Loucy (cell line): ENCODE results near the gene KLK15.
"Not testable (repeated sequence)": the region's sequence is repeated elsewhere in the genome, so short reads cannot be mapped to it uniquely, and the experiment has no call there.

Experiments
- CTCF ChIP-seq: fragments of 200-600 bp; sonication (generic); conservative IDR thresholded peaks from 2 replicates; pipeline ENCODE4 v1.5.1; 2014; ENCODE audit warnings: mild to moderate bottlenecking, antibody characterized with exemption, low read length
- EZH2phosphoT487 ChIP-seq: fragments of 200-600 bp; IDR thresholded peaks from 2 replicates; pipeline ENCODE4 v1.6.1; 2018; ENCODE audit warnings: antibody characterized with exemption, mild to moderate bottlenecking, moderate library complexity, borderline replicate concordance

- TF ChIP-seq CTCF, EZH2phosphoT487: not testable (repeated sequence)
Measured at GRCh38 chr19:50783848-50784152, 49.6 kb downstream of the KLK15 start.
